IMR-90 (cell line): ENCODE results near the gene MEN1. TPM values are rescaled to one million over a fixed set of nuclear protein-coding genes. Genes with fewer than 3 reads are reported as not detected.

Source experiments
- ATAC-seq: fragments of 200-7000 bp; cut with Tn5 transposase; 2 replicates; pipeline ENCODE4 v1.9.1; 2020; ENCODE audit warnings: low read depth, mild to moderate bottlenecking, moderate library complexity
- BruUV-seq: library from RNA; stranded (reverse); fragments of 400-500 nt; replicated peaks from 2 replicates; lab custom pipeline; 2021; lab: Mats Ljungman, UMichigan
- CTCF ChIA-PET: fragments of 300-600 bp; formaldehyde crosslinking; extraction: SDS; loops from one replicate; lab custom pipeline; 2021; ENCODE audit warnings: antibody characterized with exemption; lab: Yijun Ruan, JAX
- POLR2A ChIA-PET: fragments of 300-600 bp; sonication (Branson Sonifier 250); formaldehyde crosslinking; loops from one replicate; lab custom pipeline; 2022; ENCODE audit warnings: antibody characterized with exemption; ENCODE audit not compliant: unreplicated experiment; lab: Charles Lee
- DNase-seq: peaks from one replicate; pipeline ENCODE4 v3.0.0; 2013
- H2AFZ ChIP-seq: replicated peaks from 2 replicates; pipeline ENCODE3; 2013; ENCODE audit warnings: low read length, mild to moderate bottlenecking; ENCODE audit not compliant: poor library complexity
- H2AK5ac ChIP-seq: 2 replicates; pipeline ENCODE4 v1.6.1; 2013; ENCODE audit warnings: low read depth, low read length, inconsistent platforms
- H2AK9ac ChIP-seq: replicated peaks from 2 replicates; pipeline ENCODE3; 2013; ENCODE audit warnings: mild to moderate bottlenecking, low read depth, low read length, moderate library complexity; ENCODE audit not compliant: poor library complexity
- H2BK120ac ChIP-seq: 2 replicates; pipeline ENCODE4 v1.6.1; 2013; ENCODE audit warnings: low read depth, low read length, inconsistent platforms
- H2BK15ac ChIP-seq: 3 replicates; pipeline ENCODE4 v1.6.1; 2013; ENCODE audit warnings: low read depth, low read length, inconsistent platforms
- H2BK20ac ChIP-seq: 2 replicates; pipeline ENCODE4 v1.6.1; 2013; ENCODE audit warnings: low read depth, mild to moderate bottlenecking, inconsistent platforms, low read length, moderate library complexity
- H2BK5ac ChIP-seq: 2 replicates; pipeline ENCODE4 v1.6.1; 2013; ENCODE audit warnings: mild to moderate bottlenecking, low read depth, low read length, inconsistent platforms; ENCODE audit not compliant: poor library complexity, severe bottlenecking
- H3K14ac ChIP-seq: replicated peaks from 2 replicates; pipeline ENCODE4 v1.6.1; 2013; ENCODE audit warnings: low read depth, low read length, inconsistent platforms
- H3K18ac ChIP-seq: 2 replicates; pipeline ENCODE4 v1.6.1; 2013; ENCODE audit warnings: low read depth, low read length, control low read depth
- H3K23ac ChIP-seq: 2 replicates; pipeline ENCODE4 v1.6.1; 2013; ENCODE audit warnings: low read depth, low read length, inconsistent platforms
- H3K27ac ChIP-seq: 2 replicates; pipeline ENCODE4 v1.5.1; 2013; ENCODE audit warnings: mild to moderate bottlenecking, control low read depth, low read length; ENCODE audit not compliant: insufficient read depth
- H3K27me3 ChIP-seq: 2 replicates; pipeline ENCODE4 v1.6.1; 2013; ENCODE audit warnings: low read length; ENCODE audit not compliant: control insufficient read depth, insufficient read depth
- H3K36me3 ChIP-seq: 2 replicates; pipeline ENCODE4 v1.6.1; 2013; ENCODE audit warnings: low read length, mixed read lengths; ENCODE audit not compliant: control insufficient read depth, insufficient read depth
- H3K4ac ChIP-seq: 2 replicates; pipeline ENCODE4 v1.6.1; 2013; ENCODE audit warnings: low read depth, low read length, inconsistent platforms
- H3K4me1 ChIP-seq: 2 replicates; pipeline ENCODE4 v1.6.1; 2013; ENCODE audit warnings: low read length, mixed read lengths; ENCODE audit not compliant: control insufficient read depth, insufficient read depth
- H3K4me2 ChIP-seq: 2 replicates; pipeline ENCODE4 v1.6.1; 2013; ENCODE audit warnings: low read depth, mild to moderate bottlenecking, control low read depth, low read length, moderate library complexity
- H3K4me3 ChIP-seq: 2 replicates; pipeline ENCODE4 v1.5.1; 2013; ENCODE audit warnings: low read depth, mild to moderate bottlenecking, control low read depth, low read length, moderate library complexity; ENCODE audit not compliant: insufficient read depth
- H3K56ac ChIP-seq: 2 replicates; pipeline ENCODE4 v1.6.1; 2013; ENCODE audit warnings: low read length, inconsistent platforms; ENCODE audit not compliant: insufficient read depth; ENCODE audit errors: extremely low read depth
- H3K79me1 ChIP-seq, 2 experiments: 2 replicates each; pipeline ENCODE4 v1.6.1; 2013; ENCODE audit warnings: low read length in 2 of 2, inconsistent platforms in 1 of 2, low read depth in 1 of 2
- H3K9ac ChIP-seq: 2 replicates; pipeline ENCODE4 v1.6.1; 2013; ENCODE audit warnings: low read depth, low read length, control low read depth
- H3K9me1 ChIP-seq: 2 replicates; pipeline ENCODE4 v1.6.1; 2013; ENCODE audit warnings: low read length, inconsistent platforms; ENCODE audit not compliant: insufficient read depth
- H3K9me3 ChIP-seq: 2 replicates; pipeline ENCODE4 v1.6.1; 2013; ENCODE audit warnings: low read length; ENCODE audit not compliant: control insufficient read depth, insufficient read depth
- H4K20me1 ChIP-seq: 2 replicates; pipeline ENCODE4 v1.6.1; 2013; ENCODE audit warnings: low read length, inconsistent platforms; ENCODE audit not compliant: insufficient read depth
- H4K5ac ChIP-seq: 2 replicates; pipeline ENCODE4 v1.6.1; 2013; ENCODE audit warnings: mild to moderate bottlenecking, low read depth, low read length, control low read depth
- H4K8ac ChIP-seq, 2 experiments: 2 replicates each; pipeline ENCODE4 v1.6.1; 2013; ENCODE audit warnings: low read depth in 2 of 2, low read length in 2 of 2, control low read depth in 1 of 2, inconsistent platforms in 1 of 2
- H4K91ac ChIP-seq: 2 replicates; pipeline ENCODE4 v1.6.1; 2013; ENCODE audit warnings: low read depth, low read length, inconsistent platforms; ENCODE audit not compliant: insufficient read depth
- BHLHE40 ChIP-seq: fragments of 150-350 bp; IDR thresholded peaks from 2 replicates; pipeline ENCODE4 v1.6.1; 2016; ENCODE audit warnings: mild to moderate bottlenecking, low read depth, low read length
- CEBPB ChIP-seq: IDR thresholded peaks from 2 replicates; pipeline ENCODE4 v1.6.1; 2012; ENCODE audit warnings: low read depth, low read length, improper control_type of control experiment
- FOS ChIP-seq: fragments of 150-350 bp; IDR thresholded peaks from 2 replicates; pipeline ENCODE4 v1.6.1; 2016; ENCODE audit warnings: low read depth, low read length
- MAFK ChIP-seq: IDR thresholded peaks from 2 replicates; pipeline ENCODE4 v1.6.1; 2012; ENCODE audit warnings: low read depth, low read length, improper control_type of control experiment
- MAZ ChIP-seq: IDR thresholded peaks from 2 replicates; pipeline ENCODE4 v1.6.1; 2012; ENCODE audit warnings: low read depth, mild to moderate bottlenecking, low read length, improper control_type of control experiment, moderate library complexity, borderline replicate concordance
- MXI1 ChIP-seq: IDR thresholded peaks from 2 replicates; pipeline ENCODE4 v1.6.1; 2012; ENCODE audit warnings: low read depth, mild to moderate bottlenecking, low read length, moderate library complexity, borderline replicate concordance
- POLR2A ChIP-seq: IDR thresholded peaks from 2 replicates; pipeline ENCODE4 v1.6.1; 2012; ENCODE audit warnings: mild to moderate bottlenecking, low read depth, low read length
- RAD21 ChIP-seq: IDR thresholded peaks from 2 replicates; pipeline ENCODE4 v1.6.1; 2012; ENCODE audit warnings: low read length, improper control_type of control experiment
- RFX5 ChIP-seq: IDR thresholded peaks from 2 replicates; pipeline ENCODE4 v1.8.0; 2012; ENCODE audit warnings: low read depth, mild to moderate bottlenecking, low read length, moderate library complexity
- SMC3 ChIP-seq: fragments of 150-350 bp; IDR thresholded peaks from 2 replicates; pipeline ENCODE4 v1.6.1; 2016; ENCODE audit warnings: low read depth, mild to moderate bottlenecking, antibody characterized with exemption, low read length, moderate library complexity
- WGBS, 2 experiments: methylation state at CpG; one replicate each; pipeline versions ENCODE4 v1.1.5 to v1.1.7; 2013; ENCODE audit warnings: missing lambda C conversion rate in 2 of 2; ENCODE audit not compliant: insufficient read length in 1 of 2; ENCODE audit errors: extremely low coverage in 2 of 2; 5-methylcytosine and 5-hydroxymethylcytosine counted together
- dilution Hi-C: fragments of 300-500 bp; cut with HindIII; formaldehyde crosslinking; loops from one replicate; pipeline ENCODE4 v1.14.3; 2018; ENCODE audit warnings: low sequenced_read_pairs; ENCODE audit not compliant: unreplicated experiment
- in situ Hi-C: fragments of 300-500 bp; cut with MboI; formaldehyde crosslinking; loops from 3 replicates; pipeline ENCODE4 v1.14.3; 2019; ENCODE audit warnings: low sequenced_read_pairs, inconsistent platforms, mixed read lengths
- intact Hi-C: fragments of 100-400 bp; cut with micrococcal nuclease; formaldehyde crosslinking; loops from 2 replicates; pipeline ENCODE4 v1.10.0; 2022
- polyA plus RNA-seq, 3 experiments: library from polyadenylated mRNA; depleted of rRNA; stranded (reverse); fragments of >200 nt; gene quantifications; 2 replicates each; pipeline ENCODE4 v1.2.3, GENCODE V29; 2012; ENCODE audit warnings: low replicate concordance in 1 of 3
- total RNA-seq: library from RNA; depleted of rRNA; stranded (reverse); fragments of >200 nt; gene quantifications from 2 replicates; pipeline ENCODE4 v1.2.3, GENCODE V29; 2012
- TF ChIP-seq, protein P1 (sequence below): fragments of 150-350 bp; IDR thresholded peaks from 2 replicates; pipeline ENCODE4 v1.6.1; 2017; ENCODE audit warnings: mild to moderate bottlenecking, antibody characterized with exemption, low read length, low read depth
- TF ChIP-seq, protein P2 (sequence below): conservative IDR thresholded peaks from 2 replicates; pipeline ENCODE4 v1.5.1; 2012; ENCODE audit warnings: mild to moderate bottlenecking, low read depth, low read length, improper control_type of control experiment
- TF ChIP-seq, protein P3 (sequence below): fragments of 150-350 bp; IDR thresholded peaks from 2 replicates; pipeline ENCODE4 v1.6.1; 2016; ENCODE audit warnings: low read depth, mild to moderate bottlenecking, low read length, moderate library complexity, borderline replicate concordance

The MEN1 gene
- total and polyA plus RNA-seq, 2 of the 4 experiments (the other 2 are of a cell fraction), result 8.8 to 35.7 TPM

DNA sequence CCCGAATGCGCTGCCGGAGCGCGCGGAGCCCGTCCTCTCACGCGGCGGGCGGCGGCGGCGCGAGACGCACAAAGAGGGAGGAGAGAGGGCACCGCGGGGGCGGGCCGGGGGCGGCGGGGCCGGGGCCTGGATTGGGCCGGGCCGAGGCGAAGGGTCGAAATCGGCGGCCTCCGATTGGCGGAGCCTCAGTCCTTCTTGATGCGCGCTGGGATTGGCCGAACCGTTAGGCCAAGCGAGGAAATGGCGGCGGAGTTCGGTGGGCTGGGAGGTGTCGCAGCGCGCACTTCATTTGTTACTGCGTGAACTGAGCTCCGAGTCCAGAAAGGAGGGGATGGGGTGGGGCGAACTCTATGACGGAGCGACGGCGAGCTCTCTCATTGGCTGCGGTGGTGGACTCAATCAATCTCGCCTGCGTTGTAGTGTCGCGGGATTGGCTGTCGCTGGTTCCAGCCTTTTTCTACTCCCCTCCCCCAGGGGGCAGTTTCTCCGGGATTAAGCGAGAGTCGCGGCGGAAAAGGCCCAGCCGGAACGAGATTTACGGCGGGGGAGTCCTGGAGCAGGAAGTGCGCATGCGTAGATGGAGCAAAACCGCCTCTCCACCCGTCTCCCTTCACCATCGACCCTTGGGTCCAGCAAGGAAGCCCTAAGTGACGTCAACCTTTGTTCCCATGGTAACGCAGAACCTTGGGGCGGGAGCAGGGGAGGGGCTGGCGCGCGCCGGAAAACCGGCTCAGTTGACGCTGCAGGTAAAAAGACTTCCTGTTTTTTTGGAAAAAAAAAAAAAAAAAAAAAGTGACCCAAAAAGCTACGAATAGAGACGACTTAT lies 31.7 kb downstream of the MEN1 start, which contains the start of gene SF1:
Gene SF1 (minus strand): TSS at position 70 of the 826 bp plus-strand sequence. CDS start 150 bp downstream, outside the sequence.
- peak within 1 kb of the TSS; percentile 94 for H3K27ac ChIP-seq
- peak within 1 kb of the TSS; percentile 67; the same call in 1 of the 2 replicates for H3K23ac ChIP-seq
- H3K27me3 ChIP-seq, result no peaks in the 10 kb centered on the region
- peak within 1 kb of the TSS; percentile 87 for H2BK5ac ChIP-seq
- BruUV-seq, result no TSS peak
- peaks cover 19% of the 10 kb centered on the region for H3K36me3 ChIP-seq
- peak within 1 kb of the TSS; percentile 81 for H3K4ac ChIP-seq
- H3K9me3 ChIP-seq, result no peaks in the 10 kb centered on the region
- ChIA-PET POLR2A (interaction anchor here (0.5 to 0.6 kb wide), 2 partner anchors 794 to 1109 kb away, joined by 3 to 5 read pairs; partner anchors contain the start of genes FAM89B and FIBP), CTCF (interaction anchor here (0.7 to 1.3 kb wide), 2 partner anchors 9 to 91 kb away, joined by 3 to 4 read pairs; no protein-coding TSS in a partner anchor)
- H4K91ac ChIP-seq, result peak within 1 kb of the TSS; percentile 75
- in situ Hi-C loops (no loop called here), intact Hi-C loops (loop anchor here (2.0 kb wide), 1 partner anchor 24 kb away; the partner anchor contains the start of gene MAP4K2), dilution Hi-C loops (no loop called here)
- peak within 1 kb of the TSS; percentile 95 for H2AK9ac ChIP-seq
- H3K18ac ChIP-seq, result peak within 1 kb of the TSS; percentile 26
- H2BK20ac ChIP-seq, result no peak within 1 kb of the TSS
- H3K4me2 ChIP-seq, result peak within 1 kb of the TSS; percentile 98
- no CpG with 5 or more reads among the region's 80 CpGs for WGBS, 2 experiments
- H4K8ac ChIP-seq, result peak within 1 kb of the TSS; percentile 75 to 92
- H2BK120ac ChIP-seq, result peak within 1 kb of the TSS; percentile 13; the same call in 1 of the 2 replicates
- peak within 1 kb of the TSS; percentile 91 for H2AK5ac ChIP-seq
- peaks cover 38% of the 10 kb centered on the region for H4K20me1 ChIP-seq
- DNase-seq, result peak; percentile 100
- peak within 1 kb of the TSS; percentile 86 for H2AFZ ChIP-seq
- H4K5ac ChIP-seq, result peak within 1 kb of the TSS; percentile 87
- H3K14ac ChIP-seq, result peak within 1 kb of the TSS; percentile 83
- H3K79me1 ChIP-seq, result peaks cover 7 to 40% of the 10 kb centered on the region in 2 experiments
- no peaks in the 10 kb centered on the region; the same call in 1 of the 2 replicates for H3K9me1 ChIP-seq
- peak within 1 kb of the TSS; percentile 94 for H3K4me3 ChIP-seq
- peaks cover 2% of the 10 kb centered on the region; the same call in 1 of the 2 replicates for H3K4me1 ChIP-seq
- H3K56ac ChIP-seq, result peak within 1 kb of the TSS; percentile 46; the same call in 1 of the 2 replicates
- peak within 1 kb of the TSS; percentile 84 for H3K9ac ChIP-seq
- no peak within 1 kb of the TSS; the same call in 2 of the 3 replicates for H2BK15ac ChIP-seq
- ATAC-seq, result peak; percentile 88
- TF ChIP-seq SMC3 (no peak), CEBPB (no peak), FOS (no peak), MAZ (peak; percentile 100), MXI1 (peak; percentile 0; the same call in 1 of the 2 replicates), POLR2A (peak; percentile 84), RAD21 (no peak), BHLHE40 (no peak), MAFK (no peak), RFX5 (peak; percentile 57; the same call in 1 of the 2 replicates)
- TF ChIP-seq, protein P1, sequence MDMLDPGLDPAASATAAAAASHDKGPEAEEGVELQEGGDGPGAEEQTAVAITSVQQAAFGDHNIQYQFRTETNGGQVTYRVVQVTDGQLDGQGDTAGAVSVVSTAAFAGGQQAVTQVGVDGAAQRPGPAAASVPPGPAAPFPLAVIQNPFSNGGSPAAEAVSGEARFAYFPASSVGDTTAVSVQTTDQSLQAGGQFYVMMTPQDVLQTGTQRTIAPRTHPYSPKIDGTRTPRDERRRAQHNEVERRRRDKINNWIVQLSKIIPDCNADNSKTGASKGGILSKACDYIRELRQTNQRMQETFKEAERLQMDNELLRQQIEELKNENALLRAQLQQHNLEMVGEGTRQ, result no peak
- TF ChIP-seq, protein P2, sequence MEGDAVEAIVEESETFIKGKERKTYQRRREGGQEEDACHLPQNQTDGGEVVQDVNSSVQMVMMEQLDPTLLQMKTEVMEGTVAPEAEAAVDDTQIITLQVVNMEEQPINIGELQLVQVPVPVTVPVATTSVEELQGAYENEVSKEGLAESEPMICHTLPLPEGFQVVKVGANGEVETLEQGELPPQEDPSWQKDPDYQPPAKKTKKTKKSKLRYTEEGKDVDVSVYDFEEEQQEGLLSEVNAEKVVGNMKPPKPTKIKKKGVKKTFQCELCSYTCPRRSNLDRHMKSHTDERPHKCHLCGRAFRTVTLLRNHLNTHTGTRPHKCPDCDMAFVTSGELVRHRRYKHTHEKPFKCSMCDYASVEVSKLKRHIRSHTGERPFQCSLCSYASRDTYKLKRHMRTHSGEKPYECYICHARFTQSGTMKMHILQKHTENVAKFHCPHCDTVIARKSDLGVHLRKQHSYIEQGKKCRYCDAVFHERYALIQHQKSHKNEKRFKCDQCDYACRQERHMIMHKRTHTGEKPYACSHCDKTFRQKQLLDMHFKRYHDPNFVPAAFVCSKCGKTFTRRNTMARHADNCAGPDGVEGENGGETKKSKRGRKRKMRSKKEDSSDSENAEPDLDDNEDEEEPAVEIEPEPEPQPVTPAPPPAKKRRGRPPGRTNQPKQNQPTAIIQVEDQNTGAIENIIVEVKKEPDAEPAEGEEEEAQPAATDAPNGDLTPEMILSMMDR, result peak; percentile 20; the same call in 1 of the 2 replicates
- TF ChIP-seq, protein P3, sequence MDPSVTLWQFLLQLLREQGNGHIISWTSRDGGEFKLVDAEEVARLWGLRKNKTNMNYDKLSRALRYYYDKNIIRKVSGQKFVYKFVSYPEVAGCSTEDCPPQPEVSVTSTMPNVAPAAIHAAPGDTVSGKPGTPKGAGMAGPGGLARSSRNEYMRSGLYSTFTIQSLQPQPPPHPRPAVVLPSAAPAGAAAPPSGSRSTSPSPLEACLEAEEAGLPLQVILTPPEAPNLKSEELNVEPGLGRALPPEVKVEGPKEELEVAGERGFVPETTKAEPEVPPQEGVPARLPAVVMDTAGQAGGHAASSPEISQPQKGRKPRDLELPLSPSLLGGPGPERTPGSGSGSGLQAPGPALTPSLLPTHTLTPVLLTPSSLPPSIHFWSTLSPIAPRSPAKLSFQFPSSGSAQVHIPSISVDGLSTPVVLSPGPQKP, result no peak
